OCI-LY3 (cell line): ENCODE results near the gene AVP.

Experiments used
- H2AFZ ChIP-seq: fragments of 200-600, 300-600 bp; shearing (Covaris generic); 2 replicates; pipeline ENCODE4 v1.6.0; 2014; ENCODE audit warnings: antibody characterized with exemption, low read depth, low read length
- H3K27ac ChIP-seq: fragments of 200-600, 300-600 bp; sonication (generic); 2 replicates; pipeline ENCODE4 v1.5.1; 2014; ENCODE audit warnings: mild to moderate bottlenecking, low read length, moderate library complexity, mixed read lengths
- H3K27me3 ChIP-seq: fragments of 200-600, 300-600 bp; sonication (generic); 2 replicates; pipeline ENCODE4 v1.6.1; 2014; ENCODE audit warnings: low read depth, low read length, mixed read lengths
- H3K36me3 ChIP-seq: fragments of 200-600, 300-600 bp; sonication (generic); replicated peaks from 2 replicates; pipeline ENCODE3; 2014; ENCODE audit warnings: low read depth, low read length, mixed read lengths
- H3K4me1 ChIP-seq: fragments of 300-600, 200-600 bp; sonication (generic); 2 replicates; pipeline ENCODE4 v1.6.1; 2014; ENCODE audit warnings: low read length, mixed read lengths
- H3K4me2 ChIP-seq: fragments of 200-600, 300-600 bp; sonication (generic); 2 replicates; pipeline ENCODE4 v1.6.1; 2014; ENCODE audit warnings: low read length, mixed read lengths
- H3K4me3 ChIP-seq: fragments of 300-600, 200-600 bp; sonication (generic); 2 replicates; pipeline ENCODE4 v1.5.1; 2014; ENCODE audit warnings: antibody characterized with exemption, mild to moderate bottlenecking, low read length, moderate library complexity
- H3K79me2 ChIP-seq: fragments of 300-600, 200-600 bp; shearing (Covaris generic); 2 replicates; pipeline ENCODE4 v1.6.1; 2014; ENCODE audit warnings: mild to moderate bottlenecking, low read length, mixed read lengths
- H3K9ac ChIP-seq: fragments of 300-600, 200-600 bp; shearing (Covaris generic); 2 replicates; pipeline ENCODE4 v1.6.0; 2014; ENCODE audit warnings: mild to moderate bottlenecking, low read length, moderate library complexity
- H3K9me3 ChIP-seq: fragments of 200-600, 300-600 bp; shearing (Covaris generic); 2 replicates; pipeline ENCODE4 v1.6.1; 2014; ENCODE audit warnings: low read length, mixed read lengths; ENCODE audit not compliant: insufficient read depth
- H4K20me1 ChIP-seq: fragments of 200-600, 300-600 bp; sonication (generic); 2 replicates; pipeline ENCODE4 v1.6.1; 2016; ENCODE audit warnings: low read length, mixed read lengths; ENCODE audit not compliant: insufficient read depth
- CTCF ChIP-seq: fragments of 200-600, 300-600 bp; sonication (generic); IDR thresholded peaks from 2 replicates; pipeline ENCODE4 v1.5.1; 2014; ENCODE audit warnings: antibody characterized with exemption, low read length, low read depth
- EZH2phosphoT487 ChIP-seq: fragments of 200-600 bp; shearing (Covaris generic); IDR thresholded peaks from 2 replicates; pipeline ENCODE4 v1.6.1; 2018; ENCODE audit warnings: antibody characterized with exemption, mixed run types, low read depth

AVP gene

GRCh38 chr20:3109350-3110302 lies 25.1 kb upstream of the AVP start:
- no peak overlapping the region for H3K27ac ChIP-seq
- H3K9ac ChIP-seq: no peak overlapping the region
- H3K27me3 ChIP-seq: no peaks in the 10 kb centered on the region
- H3K36me3 ChIP-seq: peaks cover 11% of the 10 kb centered on the region
- H4K20me1 ChIP-seq: no peaks in the 10 kb centered on the region
- H3K9me3 ChIP-seq: no peaks in the 10 kb centered on the region
- no peak overlapping the region for H3K4me3 ChIP-seq
- no peaks in the 10 kb centered on the region for H3K4me1 ChIP-seq
- TF ChIP-seq EZH2phosphoT487: no peak
- no peak overlapping the region for H2AFZ ChIP-seq
- no peak overlapping the region for H3K4me2 ChIP-seq
- no peaks in the 10 kb centered on the region for H3K79me2 ChIP-seq

GRCh38 chr20:3107464-3108025 lies 23.0 kb upstream of the AVP start:
- Histone ChIP-seq H3K4me2 (no peak overlapping the region), H3K9me3 (no peaks in the 10 kb centered on the region), H2AFZ (no peak overlapping the region), H3K27ac (no peak overlapping the region), H3K36me3 (peaks cover 11% of the 10 kb centered on the region), H3K9ac (no peak overlapping the region), H4K20me1 (no peaks in the 10 kb centered on the region), H3K27me3 (no peaks in the 10 kb centered on the region), H3K79me2 (no peaks in the 10 kb centered on the region), H3K4me3 (no peak overlapping the region), H3K4me1 (peaks cover 2% of the 10 kb centered on the region; the same call in 1 of the 2 replicates)
- TF ChIP-seq EZH2phosphoT487 (no peak), CTCF (no peak)

GRCh38 chr20:3106658-3107463 lies 22.3 kb upstream of the AVP start:
- TF ChIP-seq CTCF (no peak), EZH2phosphoT487 (no peak)
- H3K9me3 ChIP-seq: no peaks in the 10 kb centered on the region
- H3K4me2 ChIP-seq: no peak overlapping the region
- H4K20me1 ChIP-seq: no peaks in the 10 kb centered on the region
- H3K27ac ChIP-seq: no peak overlapping the region
- H3K36me3 ChIP-seq: peaks cover 11% of the 10 kb centered on the region
- H2AFZ ChIP-seq: no peak overlapping the region
- H3K9ac ChIP-seq: no peak overlapping the region
- no peaks in the 10 kb centered on the region for H3K79me2 ChIP-seq
- H3K4me3 ChIP-seq: no peak overlapping the region
- H3K27me3 ChIP-seq: no peaks in the 10 kb centered on the region
- H3K4me1 ChIP-seq: peaks cover 9% of the 10 kb centered on the region

- Histone ChIP-seq H3K79me2 (no peaks in the 10 kb centered on the region), H3K9me3 (no peaks in the 10 kb centered on the region), H3K9ac (no peak overlapping the region), H2AFZ (no peak overlapping the region), H4K20me1 (no peaks in the 10 kb centered on the region), H3K4me1 (peaks cover 12% of the 10 kb centered on the region), H3K4me3 (no peak overlapping the region), H3K27ac (no peak overlapping the region), H3K4me2 (no peak overlapping the region), H3K27me3 (no peaks in the 10 kb centered on the region), H3K36me3 (peaks cover 11% of the 10 kb centered on the region)
- TF ChIP-seq CTCF (no peak), EZH2phosphoT487 (no peak)
Observed at GRCh38 chr20:3106185-3106584, 21.7 kb upstream of the AVP start.
